Measurements from ENCODE around the gene YWHAQ.
"Not testable (repeated sequence)": the region's sequence is repeated elsewhere in the genome, so short reads cannot be mapped to it uniquely, and the experiment has no call there.

- TF ChIP-seq CTCF (IDR thresholded peaks at IDR 0.05); JUNB (IDR thresholded peaks at IDR 0.05); HOXB5 (CRISPR knock-in tag; IDR thresholded peaks at IDR 0.05); MAX (IDR thresholded peaks at IDR 0.05); KDM1A (IDR thresholded peaks at IDR 0.05; ENCODE audit: low read depth); EHMT2 (IDR thresholded peaks at IDR 0.05; ENCODE audit: low read depth); RAD21 (conservative IDR thresholded peaks at IDR 0.05 in 1 of 2, IDR thresholded peaks at IDR 0.05 in 1 of 2); MAFK (IDR thresholded peaks at IDR 0.05; ENCODE audit: partially characterized antibody); HDAC2 (IDR thresholded peaks at IDR 0.05): not testable (repeated sequence)
Measured at GRCh38 chr2:9621655-9622054, 9.1 kb downstream of the YWHAQ start.
